Muscle of back (tissue), 11 donors: ENCODE measurements around the gene SYT5. TPM values are rescaled to one million over a fixed set of nuclear protein-coding genes. Genes with fewer than 3 reads are reported as not detected.

Source experiments
- DNase-seq, 3 donors: peaks; one replicate each; pipeline versions ENCODE4 v3.0.0 to v3.0.0-alpha.2; 2013
- polyA plus RNA-seq, 10 donors: library from polyadenylated mRNA; unstranded; fragments of 120-200 nt; gene quantifications; one replicate each; pipeline ENCODE4 v1.2.1, GENCODE V29; 2013; ENCODE audit not compliant: insufficient read length in 10 of 10

The SYT5 gene
- polyA plus RNA-seq, 10 donors = 0.05 to 0.13 (median 0.07) TPM; not detected in 4

GRCh38 chr19:55147545-55148251 lies 32.4 kb downstream of the SYT5 start:
- DNase-seq = peak in 1 of 3 donors; percentile 63

GRCh38 chr19:55146705-55147273 lies 33.3 kb downstream of the SYT5 start:
- no peak for DNase-seq

- DNase-seq = no peak
These were observed 33.9 kb downstream of the SYT5 start for GRCh38 chr19:55146078-55146704.

GRCh38 chr19:55145232-55145631 lies 34.9 kb downstream of the SYT5 start:
- DNase-seq = no peak

GRCh38 chr19:55141696-55142095 lies 38.4 kb downstream of the SYT5 start:
- no peak for DNase-seq

GRCh38 chr19:55137915-55138314 lies 42.2 kb downstream of the SYT5 start:
- DNase-seq = no peak

- DNase-seq = no peak
These were observed 43.5 kb downstream of the SYT5 start for GRCh38 chr19:55136399-55137102.

GRCh38 chr19:55134736-55135135 lies 45.4 kb downstream of the SYT5 start:
- DNase-seq = no peak

- DNase-seq = no peak
These were observed 46.2 kb downstream of the SYT5 start for GRCh38 chr19:55133639-55134444.

- no peak for DNase-seq
These were observed 47.5 kb downstream of the SYT5 start for GRCh38 chr19:55132453-55133129.

GRCh38 chr19:55131421-55131820 lies 48.7 kb downstream of the SYT5 start:
- DNase-seq = no peak

Other genes starting within 250 kb of the SYT5 start
- gene NLRP7, start 232.8 kb downstream of the SYT5 start, polyA plus RNA-seq = under 1 TPM in 4 of 10 donors, not detected in 6; 0.34 to 0.53 (median 0.41) TPM
- 1 to 10 TPM in 6 of 10 donors, under 1 TPM in 4; 0.58 to 5.6 (median 1.1) TPM for gene NLRP2, start 213.9 kb downstream of the SYT5 start, polyA plus RNA-seq
- gene GP6, start 142.0 kb downstream of the SYT5 start, polyA plus RNA-seq = under 1 TPM in 9 of 10 donors, not detected in 1; 0.12 to 0.72 (median 0.20) TPM
- gene RDH13, start 117.1 kb downstream of the SYT5 start, polyA plus RNA-seq = 10 to 100 TPM in 7 of 10 donors, 1 to 10 TPM in 3; 8.4 to 14.9 (median 11.5) TPM
- 1 to 10 TPM; 2.8 to 9.1 (median 4.7) TPM for gene EPS8L1, start 104.4 kb downstream of the SYT5 start, polyA plus RNA-seq
- gene PPP1R12C, start 62.7 kb downstream of the SYT5 start, polyA plus RNA-seq = 100 to 1,000 TPM in 1 of 10 donors, 10 to 100 TPM in 9; 49.8 to 104 (median 82.2) TPM
- 1,000 to 10,000 TPM in 2 of 10 donors, 100 to 1,000 TPM in 8; 199 to 1,145 (median 658) TPM for gene TNNT1, start 31.1 kb downstream of the SYT5 start, polyA plus RNA-seq
- gene TNNI3, start 22.6 kb downstream of the SYT5 start, polyA plus RNA-seq = 1 to 10 TPM in 9 of 10 donors, under 1 TPM in 1; 0.88 to 4.7 (median 2.2) TPM
- under 1 TPM; 0.15 to 0.92 (median 0.54) TPM for gene DNAAF3, start 13.7 kb downstream of the SYT5 start, polyA plus RNA-seq
- gene PTPRH, start 29.2 kb upstream of the SYT5 start, polyA plus RNA-seq = 1 to 10 TPM in 1 of 10 donors, under 1 TPM in 9; 0.20 to 1.2 (median 0.56) TPM
- 1 to 10 TPM; 1.4 to 3.5 (median 2.9) TPM for gene TMEM86B, start 48.5 kb upstream of the SYT5 start, polyA plus RNA-seq
- 10 to 100 TPM; 21.5 to 31.9 (median 27.8) TPM for gene PPP6R1, start 78.7 kb upstream of the SYT5 start, polyA plus RNA-seq
- 10 to 100 TPM; 14.6 to 29.6 (median 21.2) TPM for gene HSPBP1, start 99.8 kb upstream of the SYT5 start, polyA plus RNA-seq
- gene BRSK1, start 103.7 kb upstream of the SYT5 start, polyA plus RNA-seq = 10 to 100 TPM in 1 of 10 donors, 1 to 10 TPM in 9; 5.0 to 10.9 (median 8.0) TPM
- 1 to 10 TPM in 2 of 10 donors, under 1 TPM in 8; 0.45 to 1.3 (median 0.68) TPM for gene TMEM150B, start 145.1 kb upstream of the SYT5 start, polyA plus RNA-seq
- 10 to 100 TPM; 12.8 to 29.0 (median 18.0) TPM for gene KMT5C, start 159.6 kb upstream of the SYT5 start, polyA plus RNA-seq
- gene COX6B2, start 174.4 kb upstream of the SYT5 start, polyA plus RNA-seq = 1 to 10 TPM in 2 of 10 donors, under 1 TPM in 3, not detected in 5; 0.08 to 3.0 (median 0.24) TPM
- under 1 TPM in 1 of 10 donors, not detected in 9; 0.07 TPM for gene GARIN5B, start 183.0 kb upstream of the SYT5 start, polyA plus RNA-seq
- under 1 TPM in 8 of 10 donors, not detected in 2; 0.07 to 0.66 (median 0.39) TPM for gene IL11, start 190.2 kb upstream of the SYT5 start, polyA plus RNA-seq
- gene TMEM190, start 196.5 kb upstream of the SYT5 start, polyA plus RNA-seq = not detected
- under 1 TPM in 5 of 10 donors, not detected in 5; 0.12 to 0.48 (median 0.23) TPM for gene TMEM238, start 204.0 kb upstream of the SYT5 start, polyA plus RNA-seq
- gene RPL28, start 205.6 kb upstream of the SYT5 start, polyA plus RNA-seq = 1,000 to 10,000 TPM; 1,118 to 2,122 (median 1,535) TPM
- 10 to 100 TPM; 26.3 to 47.0 (median 37.2) TPM for gene UBE2S, start 227.5 kb upstream of the SYT5 start, polyA plus RNA-seq